HG03520 (cell line): Measurements from ENCODE around the gene VAMP1.
A peak's percentile ranks its signal among the peaks of the same experiment; 100 is the strongest.

Source experiments
- ATAC-seq: cut with Tn5 transposase; IDR thresholded peaks from one replicate; pipeline ENCODE4 v1.9.1; 2021; ENCODE audit warnings: mild to moderate bottlenecking, moderate library complexity; ENCODE audit not compliant: unreplicated experiment

Gene VAMP1

GRCh38 chr12:6426882-6427671 lies 43.4 kb downstream of the VAMP1 start:
- peak; percentile 68 for ATAC-seq

- ATAC-seq, result no peak
Observed at GRCh38 chr12:6425590-6426531, 44.6 kb downstream of the VAMP1 start.

GRCh38 chr12:6424866-6425265 lies 45.6 kb downstream of the VAMP1 start:
- no peak for ATAC-seq

GRCh38 chr12:6424008-6424347 lies 46.5 kb downstream of the VAMP1 start:
- ATAC-seq, result no peak

GRCh38 chr12:6423267-6424007 lies 47.0 kb downstream of the VAMP1 start:
- ATAC-seq, result no peak

GRCh38 chr12:6420364-6420763 lies 50.1 kb downstream of the VAMP1 start:
- ATAC-seq, result no peak

- no peak for ATAC-seq
Observed at GRCh38 chr12:6418796-6419195, 51.7 kb downstream of the VAMP1 start.

- ATAC-seq, result no peak
Observed at GRCh38 chr12:6416596-6416995, 53.9 kb downstream of the VAMP1 start.
